Measurements from ENCODE around the gene SCYL3.

DNA sequence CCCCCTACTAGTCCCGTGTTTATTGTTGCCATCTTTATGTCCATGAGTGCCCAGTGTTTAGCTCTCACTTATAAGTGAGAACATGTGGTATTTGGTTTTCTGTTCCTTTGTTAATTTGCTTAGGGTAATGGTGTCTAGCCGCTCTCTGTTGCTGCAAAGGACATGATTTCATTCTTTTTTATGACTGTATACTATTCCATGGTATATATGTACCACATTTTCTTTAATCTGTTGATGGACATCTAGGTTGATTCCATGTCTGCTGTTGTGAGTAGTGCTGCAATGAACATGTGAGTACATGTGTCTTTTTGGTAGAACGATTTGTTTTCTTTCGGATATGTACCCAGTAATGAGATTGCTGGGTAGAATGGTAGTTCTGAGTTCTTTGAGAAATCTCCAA, 54.8 kb downstream of the SCYL3 start:
- TF ChIP-seq, protein P1, sequence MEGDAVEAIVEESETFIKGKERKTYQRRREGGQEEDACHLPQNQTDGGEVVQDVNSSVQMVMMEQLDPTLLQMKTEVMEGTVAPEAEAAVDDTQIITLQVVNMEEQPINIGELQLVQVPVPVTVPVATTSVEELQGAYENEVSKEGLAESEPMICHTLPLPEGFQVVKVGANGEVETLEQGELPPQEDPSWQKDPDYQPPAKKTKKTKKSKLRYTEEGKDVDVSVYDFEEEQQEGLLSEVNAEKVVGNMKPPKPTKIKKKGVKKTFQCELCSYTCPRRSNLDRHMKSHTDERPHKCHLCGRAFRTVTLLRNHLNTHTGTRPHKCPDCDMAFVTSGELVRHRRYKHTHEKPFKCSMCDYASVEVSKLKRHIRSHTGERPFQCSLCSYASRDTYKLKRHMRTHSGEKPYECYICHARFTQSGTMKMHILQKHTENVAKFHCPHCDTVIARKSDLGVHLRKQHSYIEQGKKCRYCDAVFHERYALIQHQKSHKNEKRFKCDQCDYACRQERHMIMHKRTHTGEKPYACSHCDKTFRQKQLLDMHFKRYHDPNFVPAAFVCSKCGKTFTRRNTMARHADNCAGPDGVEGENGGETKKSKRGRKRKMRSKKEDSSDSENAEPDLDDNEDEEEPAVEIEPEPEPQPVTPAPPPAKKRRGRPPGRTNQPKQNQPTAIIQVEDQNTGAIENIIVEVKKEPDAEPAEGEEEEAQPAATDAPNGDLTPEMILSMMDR (conservative IDR thresholded peaks at IDR 0.05; ENCODE audit: low read depth, low read length) = no peak
- no peak for TF ChIP-seq EZH2phosphoT487 (IDR thresholded peaks at IDR 0.05; ENCODE audit: borderline replicate concordance, low read length)
